HT-29 (cell line): ENCODE measurements around the gene CYFIP1. TPM values are rescaled to one million over a fixed set of nuclear protein-coding genes. Genes with fewer than 3 reads are reported as not detected.
"Not testable (repeated sequence)": the region's sequence is repeated elsewhere in the genome, so short reads cannot be mapped to it uniquely, and the experiment has no call there.

ENCODE experiments used
- DNase-seq: peaks from one replicate; pipeline ENCODE4 v3.0.0-alpha.2; 2015; ENCODE audit warnings: low spot score
- total RNA-seq: library from RNA; depleted of rRNA; stranded (reverse); fragments of >200 nt; shearing (Covaris generic); gene quantifications from 2 replicates; pipeline ENCODE4 v1.2.3, GENCODE V29; 2014; rRNA removed

Gene CYFIP1
- total RNA-seq: 193 and 215 TPM in 2 replicates

DNA sequence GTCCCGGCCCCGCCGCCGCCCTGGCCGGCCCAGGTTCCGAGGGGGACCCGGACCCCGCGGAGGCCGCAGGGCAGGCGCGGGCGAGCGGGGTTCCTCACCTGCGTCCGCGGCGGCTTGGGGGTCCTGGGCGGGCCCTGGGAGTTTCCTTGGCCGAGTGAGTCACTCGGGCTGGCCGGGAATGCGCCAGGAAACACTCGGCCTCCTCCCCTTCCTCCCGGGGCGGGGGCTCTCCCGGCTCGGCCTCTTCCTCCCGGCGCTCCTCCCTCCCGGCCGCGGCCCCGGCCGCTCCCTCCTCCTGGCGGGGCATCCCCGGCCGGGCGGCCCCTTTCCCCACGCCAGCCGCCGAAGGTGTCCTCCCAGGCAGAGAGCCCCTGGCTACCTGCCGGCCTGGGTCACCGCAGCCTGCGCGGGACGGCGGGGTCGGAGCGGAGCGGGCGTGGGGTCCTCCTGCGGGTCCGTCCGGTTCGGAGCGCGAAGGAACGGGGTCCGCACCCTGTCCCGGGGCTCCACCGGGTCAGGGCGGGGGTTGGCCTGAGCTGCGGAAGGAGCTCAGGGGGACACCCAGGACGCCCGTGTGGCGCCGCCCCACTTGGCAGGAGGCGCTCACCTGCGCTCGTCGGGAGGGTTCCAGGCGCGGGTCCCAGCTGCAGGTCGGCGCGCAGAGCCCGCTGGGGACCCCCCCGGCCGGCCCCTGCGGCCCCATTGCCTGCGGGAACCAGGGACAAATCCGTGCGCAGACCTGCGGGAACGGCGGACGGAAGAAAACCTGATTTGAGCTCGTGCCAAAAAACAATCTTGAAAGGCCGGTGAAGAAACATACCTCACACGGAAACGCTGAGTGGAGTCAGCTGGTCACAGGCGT, at the start of gene CYFIP1:
Gene CYFIP1, minus strand, starts transcription at position 180 of the 862 bp plus-strand sequence. CDS start 33,083 bp downstream, outside the sequence.
- peak; percentile 91 for DNase-seq

DNA sequence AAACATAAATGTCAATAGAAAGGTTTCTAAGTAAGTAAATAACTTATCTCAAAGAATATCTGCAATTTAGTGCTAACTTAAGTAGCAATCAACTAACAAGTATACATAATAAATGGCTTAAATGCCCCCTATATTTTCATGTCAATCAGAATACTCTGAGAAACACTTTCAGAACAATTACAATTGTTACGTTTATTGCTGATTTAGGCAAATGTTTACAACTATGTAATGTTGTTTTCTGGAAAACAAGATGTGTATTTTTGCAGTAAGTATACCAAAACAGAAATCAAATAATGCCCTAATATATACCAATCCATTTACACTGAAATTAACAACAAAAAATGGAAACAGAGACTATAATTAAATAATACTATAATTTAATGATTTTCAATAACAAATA, 46.0 kb upstream of the CYFIP1 start:
- DNase-seq: no peak

DNA sequence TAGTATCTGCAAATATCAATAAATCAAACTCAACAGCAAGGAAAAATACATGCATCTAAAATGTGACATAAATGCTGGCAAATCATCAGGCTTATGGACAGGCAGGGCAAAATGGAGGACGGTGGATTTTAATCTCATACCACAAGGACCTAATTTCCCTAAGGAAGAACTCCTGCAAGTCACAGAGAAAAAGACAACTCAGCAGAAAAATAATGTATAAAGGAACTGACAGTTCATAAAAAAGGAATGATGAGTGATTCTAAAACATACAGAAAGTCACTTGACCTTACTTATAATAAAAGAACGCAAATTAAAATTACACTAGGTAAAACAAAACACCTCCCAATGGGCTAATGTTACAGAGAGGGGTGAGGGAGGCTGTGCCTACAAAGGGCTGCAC, 42.0 kb upstream of the CYFIP1 start:
- DNase-seq: no peak

DNA sequence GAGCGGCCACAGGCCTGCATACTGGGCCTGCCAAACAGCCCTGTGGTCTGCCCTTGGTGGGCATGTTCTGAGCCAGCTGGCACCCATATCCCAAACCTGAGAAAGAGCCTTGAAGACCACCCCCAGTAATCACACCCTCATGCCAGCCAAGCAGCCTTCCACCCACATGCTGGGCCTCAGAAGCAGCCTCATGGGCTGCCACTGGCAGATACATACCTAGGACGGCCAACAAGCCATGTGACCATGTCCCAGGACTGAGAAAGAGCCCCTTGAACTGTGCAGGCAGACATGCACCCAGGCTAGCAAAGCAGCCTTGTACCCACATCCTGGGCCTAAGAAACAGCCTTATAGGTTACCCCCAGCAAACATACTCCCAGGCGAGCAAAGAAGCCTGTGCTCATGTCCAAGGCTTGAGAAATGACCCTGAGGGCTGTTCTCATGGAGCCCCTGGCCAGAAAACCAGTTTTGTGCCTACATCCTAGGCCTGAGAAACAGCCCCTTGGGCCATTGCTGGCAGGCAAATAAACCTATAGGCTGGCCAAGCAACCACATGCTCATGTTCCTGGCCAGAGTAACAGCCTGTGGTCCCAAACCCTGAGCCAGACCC, 34.3 kb upstream of the CYFIP1 start:
- no peak for DNase-seq

DNA sequence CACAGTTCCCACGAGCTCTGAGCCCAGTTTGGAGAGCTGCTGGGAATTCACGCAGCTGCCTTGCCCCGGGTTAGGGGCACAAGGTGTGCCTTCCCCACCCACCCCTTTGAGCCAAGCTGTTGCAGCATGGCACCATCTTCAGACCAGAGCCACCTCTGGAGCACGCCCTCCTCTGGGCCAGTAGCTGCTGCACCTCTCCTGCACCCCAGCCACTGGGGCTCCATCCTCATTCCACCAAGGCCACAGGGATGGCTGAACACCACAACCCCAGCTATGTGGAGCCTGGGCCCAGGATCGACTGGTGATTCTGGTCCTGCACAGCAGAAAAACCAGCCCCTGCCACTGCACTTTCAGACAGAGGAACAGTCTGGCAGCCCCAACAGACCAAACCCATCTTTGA, 33.5 kb upstream of the CYFIP1 start:
- DNase-seq: no peak

DNA sequence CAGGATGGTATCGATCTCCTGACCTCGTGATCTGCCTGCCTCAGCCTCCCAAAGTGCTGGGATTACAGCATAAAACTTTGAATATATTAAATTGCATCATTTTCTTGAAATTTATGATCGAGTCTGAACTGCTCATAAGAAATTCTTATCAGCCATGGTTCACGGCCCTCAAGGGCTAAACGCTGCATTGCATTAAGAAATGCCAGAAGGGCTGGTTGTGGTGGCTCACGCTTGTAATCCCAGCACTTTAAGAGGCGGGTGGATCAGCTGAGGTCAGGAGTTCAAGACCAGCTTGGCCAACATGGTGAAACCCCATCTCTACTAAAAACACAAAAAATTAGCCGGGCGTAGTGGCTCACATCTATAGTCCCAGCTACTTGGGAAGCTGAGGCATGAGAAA, 32.4 kb upstream of the CYFIP1 start:
- not testable (repeated sequence) for DNase-seq

DNA sequence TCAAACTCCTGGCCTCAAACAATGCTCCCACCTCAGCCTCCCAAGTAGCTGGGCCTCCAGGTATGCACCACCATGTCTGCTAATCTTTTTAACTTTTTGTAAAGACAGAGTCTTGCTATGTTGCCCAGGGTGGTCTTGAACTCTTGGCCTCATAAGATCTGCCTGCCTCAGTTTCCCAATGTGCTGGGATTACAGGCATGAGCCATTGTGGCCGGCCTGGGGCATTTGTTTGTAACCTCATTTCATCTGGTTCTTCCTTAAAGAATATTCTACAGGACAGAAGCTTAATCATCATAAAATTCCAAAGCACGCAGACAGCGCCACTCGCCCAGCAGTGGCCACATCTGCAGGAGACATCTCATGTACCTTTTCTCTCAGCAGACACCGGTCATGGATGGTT, 23.6 kb upstream of the CYFIP1 start:
- DNase-seq: no peak

DNA sequence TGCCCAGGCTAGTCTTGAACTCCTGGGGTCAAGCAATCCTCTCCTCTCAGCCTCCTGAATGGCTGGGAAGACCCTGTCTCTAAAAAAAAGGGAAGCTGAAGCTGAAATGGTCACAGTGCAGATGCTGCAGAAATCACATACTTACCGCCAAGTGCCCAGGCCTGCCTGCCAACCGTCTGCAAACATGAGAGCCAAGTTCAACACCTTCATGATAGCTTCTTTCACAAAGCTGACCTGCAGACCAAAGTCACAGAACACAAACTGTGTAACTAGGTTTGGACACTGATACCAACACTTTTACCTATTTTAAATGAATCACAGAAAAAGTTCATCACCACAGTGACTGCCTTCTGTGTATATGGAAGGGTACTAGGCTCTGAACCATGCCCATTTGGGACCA, 22.8 kb upstream of the CYFIP1 start:
- DNase-seq: no peak

DNA sequence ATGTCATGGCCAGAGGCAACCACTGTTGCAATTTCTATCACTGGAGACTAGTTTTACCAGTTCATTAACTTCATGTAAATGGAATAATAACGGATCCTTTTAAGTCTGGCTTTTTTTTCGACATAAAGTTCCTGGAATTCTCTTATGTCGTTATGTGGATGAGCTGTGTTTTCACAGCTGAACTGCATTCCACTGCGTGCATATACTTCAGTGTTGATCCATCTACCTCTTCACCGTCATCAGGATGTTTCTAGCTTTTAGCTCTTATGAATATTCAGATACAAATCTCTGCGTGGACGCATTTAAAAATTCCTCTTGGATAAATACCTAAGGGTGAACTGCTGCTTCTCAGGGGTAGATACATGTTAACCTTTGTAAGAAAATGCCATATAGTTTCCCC, 15.6 kb upstream of the CYFIP1 start:
- no peak for DNase-seq

DNA sequence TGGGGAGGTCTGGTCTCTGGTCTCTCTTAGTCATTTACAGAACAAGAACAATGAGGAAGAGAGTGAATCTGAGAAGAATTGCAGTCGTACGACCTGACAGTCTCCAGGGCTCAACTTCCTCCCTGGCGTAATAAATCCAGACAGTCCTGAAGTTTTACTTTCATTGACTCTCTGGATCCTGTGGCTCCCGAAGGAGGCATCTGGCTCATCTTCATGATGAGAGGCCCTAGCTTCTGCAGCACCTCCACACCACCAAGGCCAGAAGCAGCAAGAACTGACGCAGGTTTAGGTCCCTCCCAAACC, 11.8 kb upstream of the CYFIP1 start:
- DNase-seq: no peak

DNA sequence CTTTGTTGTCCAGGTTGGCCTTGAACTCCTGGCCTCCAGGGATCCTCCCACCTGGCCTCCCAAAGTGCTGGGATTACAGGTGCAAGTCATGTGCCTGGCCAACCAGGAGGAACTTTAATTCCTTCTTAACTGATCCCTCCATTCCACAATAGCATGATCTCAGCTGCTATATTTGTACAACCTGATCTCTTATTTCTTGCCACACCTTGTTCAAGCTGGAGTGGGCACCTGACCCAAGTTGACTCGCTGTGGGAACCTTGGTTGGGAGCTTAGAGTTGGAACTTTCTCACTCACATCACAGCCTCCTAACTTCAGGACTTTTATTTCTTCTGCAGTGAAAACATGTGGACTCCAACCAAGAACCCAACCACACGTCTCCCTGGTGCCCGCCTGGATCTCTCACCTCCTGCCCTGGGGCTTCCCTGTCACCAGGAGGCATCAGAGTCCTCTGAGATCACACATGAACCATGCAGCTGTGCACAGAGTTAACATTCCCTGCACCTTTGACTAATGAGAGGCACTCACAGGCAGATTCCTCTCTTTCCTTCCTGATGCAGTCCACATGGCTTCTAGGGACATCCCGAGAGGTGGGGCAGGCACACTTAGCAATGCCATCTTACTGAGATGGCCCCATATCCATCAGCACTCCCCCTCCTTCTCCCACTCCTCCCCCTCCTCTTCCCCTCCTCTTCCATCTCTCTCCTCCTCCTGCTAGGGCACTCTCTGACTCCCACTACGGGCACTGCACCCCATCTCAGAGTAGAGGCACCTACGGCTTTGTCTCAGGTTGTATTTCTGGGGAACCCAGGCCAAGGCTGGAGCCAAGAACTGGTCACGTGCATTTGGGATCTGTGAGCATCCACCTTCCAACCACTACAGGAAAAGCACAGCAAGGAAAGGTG, 9.7 kb upstream of the CYFIP1 start:
- peak; percentile 38 for DNase-seq

DNA sequence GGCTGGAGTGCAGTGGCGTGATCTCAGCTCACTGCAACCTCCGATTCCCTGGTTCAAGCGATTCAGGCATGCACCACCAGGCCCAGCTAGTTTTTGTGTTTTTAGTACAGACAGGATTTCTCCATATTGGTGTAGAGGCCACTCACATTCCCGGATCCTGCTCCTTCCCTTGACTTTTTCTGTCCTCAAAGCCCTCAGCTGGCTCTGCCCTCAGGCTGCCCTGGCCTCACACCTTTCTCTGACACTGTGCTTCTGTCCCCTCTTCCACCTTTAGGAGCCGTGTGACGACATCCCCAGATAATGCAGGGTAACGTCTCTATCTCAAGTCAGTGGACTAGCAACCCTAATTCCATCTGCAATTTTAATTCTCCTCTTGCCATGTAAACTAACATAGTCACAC, 8.6 kb upstream of the CYFIP1 start:
- DNase-seq: no peak

DNA sequence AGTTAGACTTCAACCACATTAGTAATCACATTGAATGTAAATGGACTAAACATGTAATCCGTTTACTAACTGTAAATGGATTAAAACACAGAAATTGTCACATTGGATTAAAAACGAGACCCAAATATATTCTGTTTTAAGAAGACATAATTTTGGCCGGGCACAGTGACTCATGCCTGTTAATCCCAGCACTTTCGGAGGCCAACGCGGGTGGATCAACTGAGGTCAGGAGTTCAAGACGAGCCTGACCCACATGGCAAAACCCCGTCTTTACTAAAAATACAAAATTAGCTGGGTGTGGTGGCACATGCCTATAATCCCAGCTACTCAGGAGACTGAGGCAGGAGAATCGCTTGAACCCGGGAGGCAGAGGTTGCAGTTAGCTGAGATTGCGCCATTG, 1.8 kb upstream of the CYFIP1 start:
- DNase-seq: not testable (repeated sequence)

DNA sequence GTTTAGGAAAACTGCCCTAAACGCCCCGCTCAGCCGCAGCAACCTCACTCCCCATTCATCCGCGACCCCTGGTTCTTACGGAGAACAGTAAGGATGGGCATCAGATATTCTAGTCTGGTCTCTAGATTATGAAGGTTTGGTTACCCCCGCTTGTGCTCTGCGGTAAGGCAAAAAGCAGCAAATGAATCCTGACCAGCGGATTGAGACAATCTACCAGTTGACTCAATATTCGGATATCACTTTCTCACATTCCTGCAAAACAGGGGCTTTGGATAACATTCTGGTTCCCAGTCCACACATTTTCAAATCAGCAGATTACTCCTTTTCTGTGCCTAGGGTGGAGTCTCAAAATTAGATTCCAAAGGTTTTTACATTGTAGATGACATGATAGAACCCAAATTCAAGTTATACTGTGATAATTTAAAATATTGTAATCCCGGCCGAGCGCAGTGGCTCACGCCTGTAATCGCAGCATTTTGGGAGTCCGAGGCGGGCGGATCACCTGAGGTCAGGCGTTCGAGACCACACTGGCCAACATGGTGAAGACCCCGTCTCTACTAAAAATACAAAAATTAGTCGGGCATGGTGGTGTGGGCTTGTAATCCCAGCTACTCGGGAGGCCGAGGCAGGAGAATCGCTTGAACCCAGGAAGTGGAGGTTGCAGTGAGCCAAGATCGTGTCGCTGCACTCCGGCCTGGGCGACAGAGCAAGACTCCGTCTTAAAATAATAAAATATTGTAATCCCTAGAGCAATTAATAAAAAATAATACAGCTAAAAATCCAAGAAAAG, 1.1 kb upstream of the CYFIP1 start:
- DNase-seq: no peak

DNA sequence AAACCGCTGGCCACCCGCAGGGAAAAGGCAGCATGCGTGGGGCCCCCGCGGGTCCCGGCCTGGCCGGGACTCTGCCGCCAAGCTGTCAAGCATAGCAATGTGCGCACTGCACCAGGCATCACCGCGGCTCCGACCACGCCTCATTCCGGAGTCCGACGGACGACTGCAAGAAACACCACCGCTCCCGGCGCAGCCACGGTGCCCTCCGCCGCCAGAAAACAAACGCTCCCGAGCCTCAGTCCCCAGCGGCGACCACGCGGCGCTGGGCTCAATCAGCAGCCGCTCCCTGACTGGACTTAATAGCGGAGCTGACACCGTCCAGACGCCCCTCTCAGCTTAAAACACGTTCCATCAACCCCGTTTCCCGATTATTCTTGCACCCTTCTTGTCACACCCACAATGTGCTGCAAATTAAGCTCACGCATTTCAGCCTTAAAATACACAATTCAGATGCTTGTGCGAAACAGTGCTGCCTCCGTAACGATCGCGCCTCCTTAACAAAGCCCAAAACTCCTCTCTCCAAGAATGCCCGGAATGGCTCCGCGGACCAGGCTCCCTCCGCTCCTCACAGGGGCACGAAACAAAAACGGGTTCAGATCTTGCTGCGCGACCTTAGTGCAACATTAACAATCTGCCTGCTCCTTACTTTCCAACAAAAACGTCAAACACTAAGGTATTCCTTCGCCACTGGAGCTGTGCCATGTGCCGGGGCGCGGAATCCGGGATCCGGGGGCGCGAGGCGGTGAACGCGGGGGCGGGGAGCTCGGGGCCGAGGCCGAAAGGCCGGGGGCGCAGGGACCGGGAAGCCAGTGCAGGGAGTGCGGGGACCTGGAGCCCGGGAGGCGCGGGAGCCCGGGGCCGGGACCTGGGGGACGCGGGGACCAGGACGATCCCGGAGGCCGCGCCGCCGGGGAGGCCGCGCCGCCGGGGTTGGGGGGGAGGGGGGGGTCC, 655 bp downstream of the CYFIP1 start:
- DNase-seq: peak; percentile 74

DNA sequence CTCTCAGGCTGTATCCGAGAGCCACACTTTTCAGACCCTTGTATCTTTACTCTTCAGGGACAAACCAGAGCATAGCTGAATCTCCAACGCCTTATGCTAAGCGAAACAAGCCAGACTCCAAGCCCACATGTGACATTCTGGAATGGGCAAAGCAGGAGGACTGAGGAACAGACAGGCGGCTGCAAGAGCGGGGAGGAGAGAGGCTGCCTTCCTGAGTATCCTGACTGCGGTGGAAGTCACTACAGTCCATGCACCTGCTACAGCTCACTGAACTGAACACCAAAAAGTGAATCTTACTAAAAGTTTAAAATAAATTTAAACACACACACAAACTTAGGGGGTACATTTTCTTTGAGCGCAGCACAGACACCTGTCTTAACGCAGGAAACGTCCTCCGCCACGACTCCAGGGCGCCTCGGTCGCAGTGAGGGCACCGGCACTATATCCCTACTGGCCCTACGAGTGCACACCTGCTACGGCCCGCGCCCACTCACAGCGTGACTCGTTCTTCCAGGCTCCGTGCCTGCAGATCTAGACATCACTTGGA, 1.4 kb downstream of the CYFIP1 start:
- peak; percentile 60 for DNase-seq

DNA sequence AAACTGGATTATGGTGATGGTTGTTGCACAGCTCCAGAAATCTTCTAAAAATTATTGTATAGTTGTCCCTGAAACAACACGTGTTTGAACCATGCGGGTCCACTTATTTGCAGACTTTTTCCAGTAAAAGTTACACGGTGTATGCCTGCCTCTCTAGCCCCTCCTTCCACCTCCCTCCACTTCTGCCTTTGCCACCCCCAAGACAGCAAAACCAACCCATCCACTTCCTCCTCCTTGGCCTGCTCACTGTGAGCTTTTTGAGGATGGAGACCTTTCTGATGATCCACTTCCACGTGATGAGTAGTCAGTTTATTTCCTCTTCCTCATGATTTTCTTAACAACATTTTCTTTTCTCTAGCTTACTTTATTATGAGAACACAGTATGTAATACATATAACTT, 5.4 kb downstream of the CYFIP1 start:
- no peak for DNase-seq

DNA sequence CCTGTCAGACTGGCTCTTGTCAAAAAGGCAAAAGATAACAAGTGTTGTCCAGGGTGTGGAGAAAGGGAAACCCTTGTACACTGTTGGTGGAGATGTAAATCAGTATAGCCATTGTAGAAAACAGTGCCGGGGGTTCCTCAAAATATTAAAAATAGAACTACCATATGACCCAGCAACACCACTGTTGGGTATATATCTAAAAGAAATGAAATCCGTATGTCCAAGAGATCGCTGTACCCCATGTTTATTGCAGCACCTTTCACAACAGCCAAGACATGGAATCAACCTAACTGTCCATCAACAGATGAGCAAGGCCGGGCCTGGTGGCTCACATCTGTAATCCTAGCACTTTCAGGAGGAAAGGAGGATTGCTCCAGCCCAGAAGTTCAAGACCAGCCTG, 6.2 kb downstream of the CYFIP1 start:
- DNase-seq: no peak

DNA sequence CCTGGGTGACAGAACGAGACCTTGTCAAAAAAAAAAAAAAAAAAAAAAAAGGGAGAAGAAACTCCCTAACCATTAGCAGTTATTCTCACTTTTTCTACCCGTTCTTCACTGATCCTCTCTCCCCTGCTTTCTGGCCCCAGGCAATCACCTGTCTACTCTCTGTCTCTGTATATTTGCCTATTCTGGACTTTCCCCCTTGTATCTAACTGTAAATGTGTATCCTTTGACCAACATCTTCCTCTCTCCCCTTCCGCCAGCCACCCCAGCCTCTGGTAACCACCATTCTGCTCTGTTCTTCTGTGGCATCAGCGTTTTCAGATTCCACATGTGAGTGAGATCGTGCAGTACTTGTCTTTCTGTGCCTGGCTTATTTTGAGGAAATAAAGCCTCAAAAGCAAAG, 6.9 kb downstream of the CYFIP1 start:
- DNase-seq: no peak

DNA sequence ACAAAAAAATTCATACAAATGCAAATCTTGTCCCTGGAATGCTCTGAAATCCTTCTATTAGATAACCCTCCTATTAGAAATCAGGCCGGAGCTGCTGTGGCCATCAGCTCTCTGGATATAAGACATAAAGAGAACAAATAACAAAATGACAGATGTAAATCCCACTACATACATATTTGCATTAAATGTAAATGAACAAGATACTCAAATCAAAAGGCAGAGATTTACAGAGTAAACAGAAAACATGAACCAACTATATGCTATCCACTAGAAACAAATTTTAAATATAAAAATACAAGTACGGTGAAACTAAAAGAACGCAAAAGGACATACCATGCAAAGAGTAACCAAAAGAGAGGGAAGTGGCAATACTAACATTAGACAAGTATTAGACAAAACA, 10.7 kb downstream of the CYFIP1 start:
- DNase-seq: no peak
